Suppressor macrophage (primary cell): ENCODE measurements around the gene RHOBTB1.

Experiments used
- DNase-seq, 4 experiments: peaks; one replicate each; pipeline ENCODE4 v3.0.0-alpha.2; 2020 to 2022

Gene RHOBTB1

DNA sequence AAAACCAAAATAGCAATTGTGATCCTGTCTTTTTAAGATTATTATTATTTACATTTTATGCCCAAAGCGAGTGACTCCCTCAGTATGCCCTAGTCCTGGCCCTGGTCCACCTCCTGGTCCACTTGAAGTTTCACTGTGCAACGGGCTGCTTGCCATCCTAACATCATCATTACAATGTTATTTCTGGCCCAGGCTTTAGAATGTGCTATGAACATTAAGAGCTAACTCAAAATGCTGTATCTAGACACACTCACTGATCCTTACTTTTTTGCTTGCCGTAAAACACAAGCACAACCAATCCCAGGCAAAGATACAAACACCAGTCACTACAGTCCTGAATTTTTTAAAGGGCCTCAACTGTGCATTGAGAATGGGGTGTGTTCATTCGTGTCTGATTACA, 38.4 kb downstream of the RHOBTB1 start:
- no peak for DNase-seq

DNA sequence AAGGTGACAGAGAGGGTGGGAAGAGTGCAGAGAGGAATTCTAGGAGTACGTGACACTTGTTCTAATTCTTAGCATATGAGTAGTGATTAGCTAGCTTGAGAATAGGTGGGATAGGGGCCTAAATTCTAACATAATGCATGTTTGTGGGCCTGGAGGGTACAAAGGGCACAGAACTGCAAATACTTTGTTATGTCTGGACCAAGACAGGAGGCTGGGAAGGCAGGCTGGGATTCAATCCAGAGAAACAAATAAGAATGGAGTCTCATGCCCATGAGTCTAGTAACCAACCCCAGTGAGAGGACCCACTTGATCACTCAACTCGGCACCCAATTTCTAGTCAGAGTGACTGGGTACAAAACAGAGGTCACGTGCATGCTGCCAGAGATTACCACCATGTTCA, 40.9 kb downstream of the RHOBTB1 start:
- DNase-seq: no peak

DNA sequence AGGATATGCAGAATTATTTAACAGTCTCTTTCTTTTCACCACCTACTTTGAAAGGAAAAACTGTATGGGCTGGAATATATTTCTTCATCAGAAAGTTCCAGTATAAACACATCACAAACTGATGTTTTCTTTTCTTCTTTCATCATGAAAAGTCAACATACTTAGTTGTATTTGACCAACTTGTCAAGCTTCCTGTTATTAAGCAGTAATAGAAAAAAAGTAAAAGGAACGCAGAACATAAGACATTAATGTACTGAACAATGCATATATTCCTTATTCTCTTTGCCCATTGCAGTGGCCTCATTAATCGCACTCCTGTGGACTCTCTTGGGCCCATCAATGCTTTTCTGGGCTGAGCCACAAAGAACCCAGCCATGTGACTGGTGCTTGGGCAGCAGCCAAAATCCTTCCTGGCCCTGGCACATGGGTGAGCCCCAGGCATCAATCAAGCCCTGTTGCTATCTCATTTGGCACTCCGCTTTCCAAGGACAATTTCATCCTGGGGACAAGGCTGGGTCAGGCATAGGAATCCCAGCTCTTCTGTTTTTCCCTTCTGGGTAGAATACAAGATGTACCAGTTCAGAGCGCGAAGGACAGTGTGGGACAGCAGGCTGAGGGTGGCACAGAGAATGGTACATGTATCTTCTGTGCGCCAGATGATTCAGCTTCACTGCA, 42.3 kb downstream of the RHOBTB1 start:
- no peak for DNase-seq

DNA sequence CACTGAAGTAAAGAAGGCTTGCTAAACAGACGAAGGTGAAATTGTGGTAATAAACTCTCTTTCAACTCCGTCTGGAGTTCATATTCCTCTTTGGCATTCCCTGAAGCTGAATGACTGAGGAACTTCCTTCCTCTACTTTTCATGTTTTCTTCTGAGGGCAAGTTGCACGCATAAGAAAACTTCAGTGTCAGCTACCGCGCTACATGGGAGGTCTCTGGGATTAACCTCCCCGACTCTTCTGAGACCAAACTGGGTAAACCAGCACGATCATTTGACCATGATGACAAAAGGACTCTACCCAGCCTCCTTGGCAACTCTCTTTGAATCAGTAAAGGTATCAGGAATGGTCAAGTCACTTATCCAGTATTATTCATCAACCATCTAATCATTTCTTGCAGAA, 44.7 kb downstream of the RHOBTB1 start:
- DNase-seq: no peak

DNA sequence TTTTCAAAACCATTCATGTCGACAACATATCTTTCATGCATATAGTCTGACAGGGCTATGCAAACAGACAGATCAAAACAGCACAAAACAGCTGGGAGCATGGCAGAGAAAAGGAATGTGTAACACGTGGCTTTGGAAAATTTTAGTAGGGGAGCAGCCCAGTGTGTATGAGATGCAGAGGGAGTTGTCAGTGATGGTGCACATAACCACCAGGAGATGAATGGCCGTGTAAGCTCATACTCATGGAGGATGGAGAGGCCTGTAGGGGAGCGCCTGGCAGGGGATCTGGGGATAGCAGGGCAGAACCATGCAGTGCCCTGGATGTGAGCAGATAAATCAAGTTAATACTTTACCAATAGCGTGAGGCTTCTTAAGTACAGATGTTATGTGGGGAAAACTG, 45.7 kb downstream of the RHOBTB1 start:
- DNase-seq: no peak

DNA sequence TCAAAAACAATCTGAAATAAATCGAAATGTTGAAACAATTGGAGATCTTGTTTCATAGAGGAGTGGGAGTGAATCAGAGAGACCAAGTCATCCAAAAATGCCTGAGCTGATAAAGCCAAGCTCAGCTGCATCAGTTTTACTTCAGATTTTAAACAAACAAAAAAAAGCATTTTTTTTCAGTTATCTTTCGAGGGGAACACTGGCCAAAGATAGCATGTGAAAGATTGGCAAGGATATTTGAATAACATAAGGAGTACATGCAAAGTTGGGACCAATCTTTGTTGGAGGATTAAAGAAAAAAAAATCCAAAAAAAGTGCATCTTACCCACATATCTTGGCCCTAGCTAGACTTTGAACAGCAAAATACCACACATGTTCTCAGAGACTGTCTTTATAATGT, 47.2 kb downstream of the RHOBTB1 start:
- no peak for DNase-seq

DNA sequence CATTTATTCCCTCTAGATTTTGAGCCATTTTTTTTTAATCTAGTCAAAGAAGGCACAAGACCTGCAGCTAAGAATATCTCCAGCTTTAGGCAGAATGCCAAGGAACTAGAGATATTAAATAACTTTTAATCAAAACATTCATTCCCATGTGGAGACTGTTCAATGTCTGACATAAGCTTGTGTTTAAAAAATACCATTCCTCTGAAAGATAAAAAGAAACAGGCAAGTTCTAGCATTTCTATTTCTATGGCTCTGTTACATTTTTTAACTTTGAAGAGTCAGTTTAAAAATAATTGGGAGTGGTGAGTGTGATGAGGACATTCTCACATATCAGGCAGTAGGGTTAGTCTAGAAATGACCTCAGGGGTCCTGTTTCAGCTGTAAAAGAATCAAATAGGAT, 48.0 kb downstream of the RHOBTB1 start:
- DNase-seq: no peak

DNA sequence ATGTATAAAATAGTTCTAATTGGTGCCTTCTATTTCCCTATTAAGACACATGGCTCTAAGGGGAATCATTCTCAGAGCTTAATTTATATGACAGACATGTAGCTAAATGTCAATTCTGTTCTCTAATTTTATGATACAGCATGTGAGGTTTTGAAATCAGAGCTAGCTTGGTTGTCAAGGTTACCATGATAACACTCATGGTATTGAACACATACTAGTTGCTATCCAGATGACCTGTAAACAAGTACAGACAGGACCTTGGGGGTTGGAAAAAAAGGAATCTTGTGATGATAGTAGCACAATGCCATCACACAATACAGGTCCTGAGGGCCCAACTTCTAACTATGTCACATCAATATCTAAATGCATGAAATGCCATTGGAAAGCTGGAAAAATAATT, 49.2 kb downstream of the RHOBTB1 start:
- DNase-seq: no peak

DNA sequence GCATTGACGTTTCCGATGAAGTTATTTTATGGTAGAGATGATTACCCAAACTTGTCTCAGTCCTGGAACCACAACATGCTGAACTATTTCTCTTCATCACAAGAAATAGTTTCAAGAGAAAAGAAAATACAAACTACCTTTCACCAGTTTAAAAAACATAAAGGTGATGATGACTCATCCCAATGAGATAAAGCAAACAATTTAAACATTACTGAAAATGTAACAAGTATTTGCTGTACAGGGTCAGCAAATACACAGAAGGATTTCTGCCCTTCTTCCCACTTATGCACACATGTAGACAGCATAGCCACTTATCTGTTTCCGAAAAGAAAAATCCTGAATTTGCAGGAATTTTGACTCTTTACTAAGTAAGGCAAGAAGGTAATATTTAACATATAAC, 50.8 kb downstream of the RHOBTB1 start:
- DNase-seq: no peak

DNA sequence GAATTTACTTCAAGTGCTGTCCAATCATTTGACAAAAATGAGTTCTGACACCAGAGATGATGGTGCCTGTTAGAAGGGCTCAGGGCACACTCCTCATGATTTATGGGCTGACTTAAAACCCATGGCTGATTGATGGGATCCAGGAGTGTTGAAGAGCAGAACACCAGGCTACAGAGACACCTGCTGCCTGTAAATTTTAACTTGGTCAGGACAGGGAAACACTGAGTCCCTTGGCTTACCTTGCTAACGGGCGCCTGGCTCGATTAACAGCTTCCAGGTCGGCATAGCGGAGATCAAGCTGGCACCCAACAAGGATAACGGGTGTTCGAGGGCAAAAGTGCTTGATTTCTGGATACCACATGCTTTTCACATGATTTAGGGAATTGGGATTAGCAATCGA, 51.4 kb downstream of the RHOBTB1 start:
- no peak for DNase-seq

DNA sequence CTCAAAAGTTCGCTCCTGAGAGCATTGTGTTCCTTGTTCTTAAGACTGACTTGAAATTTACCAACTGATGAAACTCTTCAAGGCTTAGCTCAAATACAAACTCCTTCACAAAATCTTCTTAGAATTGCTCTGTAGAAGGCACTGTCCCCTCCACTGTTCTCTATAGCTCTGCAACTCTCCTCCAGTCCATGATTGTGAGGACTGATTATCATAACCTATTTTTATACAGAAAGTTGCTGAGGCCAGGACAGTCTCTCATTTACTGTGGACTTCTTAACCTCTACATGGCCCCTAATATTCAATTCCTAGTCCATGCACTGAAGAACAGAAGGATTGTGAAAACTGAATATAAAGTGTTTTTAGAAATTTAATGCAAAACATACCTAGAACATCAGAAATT, 53.2 kb downstream of the RHOBTB1 start:
- no peak for DNase-seq

DNA sequence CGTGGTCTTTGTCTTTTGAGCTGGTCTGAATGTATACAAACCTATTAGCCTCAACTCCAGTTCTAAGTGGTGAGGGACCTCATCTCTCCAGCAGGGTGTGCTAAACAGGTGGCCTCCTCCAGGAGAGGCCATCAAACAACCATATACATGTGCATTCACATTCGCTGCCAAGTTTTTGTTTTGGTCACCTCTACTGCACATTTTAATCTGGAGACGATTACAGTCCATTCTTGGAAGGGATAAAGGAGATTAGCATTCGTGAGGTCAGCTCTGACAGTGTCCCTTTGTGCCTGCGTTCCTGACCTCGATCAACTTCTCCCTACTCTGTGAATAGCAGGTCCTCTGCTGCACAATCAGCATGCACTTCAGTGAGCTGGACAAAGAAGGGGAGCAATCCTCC, 60.8 kb downstream of the RHOBTB1 start:
- DNase-seq: peak in 3 of 4 experiments; percentile 13 to 26 (median 19)

DNA sequence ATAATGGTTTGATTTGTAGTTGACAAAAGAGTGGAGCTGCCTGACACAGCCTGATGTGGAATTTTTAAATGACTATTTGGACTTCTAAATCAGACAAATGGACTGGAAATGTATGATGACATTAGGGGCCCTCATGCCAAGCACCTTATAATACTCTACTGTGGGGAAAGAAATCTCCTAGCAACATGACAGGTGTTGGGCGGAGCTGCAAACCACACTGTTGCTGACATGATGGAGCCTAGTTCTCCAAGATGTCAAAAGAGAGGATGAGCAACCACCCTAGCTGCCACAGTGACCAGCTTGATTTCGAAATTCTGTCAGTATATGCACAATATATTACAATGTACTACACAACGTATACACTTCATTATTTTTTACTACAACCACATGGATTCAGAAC, 65.8 kb downstream of the RHOBTB1 start:
- DNase-seq: peak; percentile 1 to 36 (median 28)

DNA sequence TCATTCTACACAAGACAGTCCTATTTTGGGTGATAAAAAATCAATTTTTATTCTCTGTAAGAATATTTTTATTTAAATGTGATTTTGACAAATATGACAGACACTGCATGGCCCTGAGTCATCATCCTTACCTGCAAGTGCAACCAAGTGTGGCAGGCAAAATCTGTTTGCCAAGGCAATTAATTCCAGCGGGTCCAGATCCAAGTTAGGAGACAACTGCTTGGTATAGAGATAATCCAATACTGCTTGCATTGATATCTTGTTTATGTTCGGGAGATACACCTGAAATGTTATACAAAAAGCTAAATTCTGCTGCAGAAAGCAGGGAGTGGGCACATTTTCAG, 66.2 kb downstream of the RHOBTB1 start:
- DNase-seq: no peak

DNA sequence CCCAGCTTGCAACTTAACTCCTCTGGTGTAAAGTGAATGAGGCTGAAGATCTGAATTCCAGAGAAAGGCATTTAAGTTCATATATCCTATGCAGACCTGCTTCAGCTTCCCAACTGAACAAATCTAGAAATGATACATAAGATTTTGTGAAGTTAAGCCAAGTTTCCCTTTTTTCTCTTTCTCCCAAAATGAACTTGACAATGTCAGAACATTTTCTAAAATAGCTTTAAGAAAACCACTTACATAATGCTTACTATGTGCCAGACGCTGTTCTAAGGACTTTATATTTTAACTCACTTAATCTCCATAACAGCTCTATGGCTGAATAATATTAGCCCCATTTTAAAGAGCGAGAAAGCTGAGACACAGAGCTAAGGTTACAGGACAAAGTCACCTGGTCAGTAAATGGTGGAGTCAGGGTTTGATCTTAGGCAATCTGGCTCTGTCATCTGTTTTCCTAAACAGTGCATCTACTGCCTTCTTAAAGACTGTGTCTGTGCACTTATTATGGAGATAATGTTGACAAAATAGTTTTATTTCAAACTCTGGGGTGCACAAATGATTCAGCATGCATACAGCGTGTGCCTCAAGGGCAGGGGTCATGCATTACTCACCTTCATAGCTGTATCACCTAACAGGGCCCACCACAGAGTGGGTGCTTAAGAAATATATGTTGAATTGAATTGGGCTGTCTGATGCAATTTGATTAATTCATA, 66.8 kb downstream of the RHOBTB1 start:
- no peak for DNase-seq

DNA sequence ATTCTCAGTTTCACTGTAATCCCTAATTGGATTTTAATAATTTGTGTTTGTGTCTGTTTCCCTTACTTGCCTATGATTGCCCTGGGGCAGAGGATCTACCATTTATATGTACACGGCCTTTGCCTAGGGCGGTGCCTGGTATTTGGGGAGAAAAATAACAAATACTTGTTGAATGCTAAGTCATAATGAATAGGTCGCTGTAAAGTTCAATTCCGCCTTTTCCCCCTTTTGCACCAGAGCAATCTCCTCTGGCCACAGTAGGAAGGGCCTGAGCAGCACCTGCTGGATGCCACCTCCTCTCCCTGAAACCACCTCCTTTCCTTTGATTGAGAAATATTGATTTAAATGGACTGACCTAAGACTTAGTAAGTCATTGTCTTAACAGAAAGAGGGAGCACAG, 70.2 kb downstream of the RHOBTB1 start:
- DNase-seq: no peak

DNA sequence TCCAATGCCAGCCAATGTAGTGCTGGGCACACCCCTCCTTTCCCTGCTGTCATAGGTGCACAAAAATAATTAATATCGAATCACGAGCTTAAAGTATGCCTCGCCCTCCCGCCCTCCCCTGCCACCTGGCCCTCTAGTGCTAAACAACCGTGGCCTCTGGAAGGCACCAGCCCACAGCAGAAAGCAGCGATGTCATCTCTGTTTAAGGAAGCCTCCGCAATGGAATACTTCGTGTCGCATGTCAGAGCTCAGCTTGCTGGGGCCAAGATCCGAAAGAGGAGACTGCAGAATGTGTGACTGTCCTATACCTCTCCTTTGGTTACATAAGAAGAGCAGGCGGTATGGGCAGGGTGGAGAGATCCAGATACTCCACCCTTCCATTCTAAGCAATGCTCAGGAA, 71.5 kb downstream of the RHOBTB1 start:
- DNase-seq: no peak

DNA sequence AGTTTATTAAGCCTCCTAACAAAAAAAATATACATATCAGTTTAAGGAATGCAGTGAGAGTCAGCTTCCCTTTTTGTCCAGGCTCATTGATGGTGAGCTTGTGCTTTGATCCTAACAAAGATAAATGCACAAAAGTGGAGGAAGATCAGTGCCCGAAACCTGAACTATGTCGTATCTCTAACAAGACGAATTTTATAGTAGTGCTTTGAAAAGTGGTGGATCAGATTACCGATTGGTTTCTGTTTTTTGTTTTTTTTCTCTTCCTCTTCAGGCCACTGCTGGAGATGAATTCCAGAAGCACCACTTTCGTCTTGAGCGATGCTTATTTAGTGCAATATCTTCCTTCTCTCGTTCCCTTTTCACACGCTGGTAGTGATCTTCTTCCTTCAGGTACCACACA, 72.8 kb downstream of the RHOBTB1 start:
- DNase-seq: no peak

DNA sequence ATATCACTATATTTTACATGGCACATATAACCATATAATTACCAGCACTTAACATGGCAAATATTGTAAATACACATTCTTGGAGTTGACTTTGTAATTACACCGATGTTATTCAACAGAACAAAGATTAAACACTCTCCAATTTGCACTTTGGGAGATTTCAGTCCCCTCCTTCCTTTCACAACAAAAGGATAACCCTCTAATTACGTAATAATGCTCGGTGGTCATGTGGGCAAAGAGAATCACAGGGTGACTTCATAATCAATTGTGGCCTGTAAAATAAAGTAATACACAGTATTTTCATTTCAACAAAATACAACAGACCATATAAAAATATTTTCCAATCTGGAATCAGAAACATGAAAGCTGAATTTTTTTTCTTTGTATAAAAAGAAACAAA, 73.2 kb downstream of the RHOBTB1 start:
- no peak for DNase-seq

DNA sequence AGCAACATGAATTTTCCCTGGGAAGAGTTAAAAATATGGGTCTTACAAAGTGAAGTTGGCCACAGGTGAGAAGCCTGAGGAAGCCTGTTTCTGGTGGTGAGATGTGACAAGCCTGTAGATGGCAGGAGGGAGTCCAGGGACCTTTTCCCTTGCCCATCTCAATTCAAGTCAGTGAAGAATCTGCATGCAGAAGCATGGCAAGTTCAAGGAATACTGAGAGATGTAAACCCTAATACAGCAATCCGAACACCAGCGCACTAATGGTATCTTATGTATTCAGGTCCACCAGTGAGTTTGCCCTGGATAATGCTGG, 73.6 kb downstream of the RHOBTB1 start:
- no peak for DNase-seq

DNA sequence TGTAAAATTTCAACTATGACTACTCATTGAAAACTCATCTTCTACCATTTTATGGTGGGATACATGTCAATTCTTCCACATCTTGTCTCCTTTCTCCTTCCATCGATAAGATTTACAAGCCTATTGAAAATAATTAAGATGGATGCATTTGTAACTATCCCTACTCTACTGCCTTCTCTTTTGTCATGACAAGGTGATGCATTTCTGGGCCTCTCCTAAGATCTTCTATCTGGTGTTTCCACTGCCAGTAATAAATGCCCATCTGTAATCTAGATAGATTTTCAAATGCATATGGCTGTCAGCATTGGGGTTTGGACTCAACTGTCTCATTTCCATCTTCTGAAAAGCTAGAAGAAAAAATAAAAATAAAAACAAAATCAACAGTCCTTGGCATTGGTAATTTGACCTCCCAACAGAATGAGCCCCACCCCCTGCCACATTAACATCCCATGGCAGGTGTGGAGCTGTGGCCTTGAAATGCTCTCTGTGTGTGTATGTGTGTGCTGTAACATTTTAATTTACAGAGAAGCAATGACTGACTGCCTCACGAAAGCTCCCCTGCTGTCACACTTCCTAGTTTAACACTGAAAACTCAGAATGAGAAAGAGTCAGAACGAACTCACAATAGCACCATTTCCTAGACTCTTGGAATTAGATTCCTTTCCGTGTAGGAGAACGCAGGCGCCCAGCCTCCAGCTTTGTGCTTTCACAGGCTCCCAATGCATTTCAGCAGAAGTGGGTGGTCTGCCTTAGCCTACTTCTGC, 74.2 kb downstream of the RHOBTB1 start:
- DNase-seq: no peak

DNA sequence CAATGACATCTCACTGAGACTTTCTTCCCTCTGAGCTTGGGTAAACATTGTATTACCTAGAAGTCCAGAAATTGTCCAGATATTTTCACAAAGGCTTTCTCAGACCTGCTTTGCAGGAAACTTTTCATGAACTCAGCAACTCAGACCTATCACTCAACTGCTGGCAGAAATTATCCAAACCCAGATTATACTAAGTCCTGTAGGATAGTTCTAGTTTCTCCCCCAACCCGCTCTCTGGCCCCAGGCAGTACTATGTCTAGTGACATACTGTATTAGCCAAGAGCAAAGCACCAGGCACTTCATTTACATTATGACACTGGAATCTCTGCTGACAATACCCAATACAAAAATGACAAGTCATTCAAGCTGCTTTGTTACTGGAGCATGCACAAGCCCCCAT, 75.0 kb downstream of the RHOBTB1 start:
- DNase-seq: no peak

DNA sequence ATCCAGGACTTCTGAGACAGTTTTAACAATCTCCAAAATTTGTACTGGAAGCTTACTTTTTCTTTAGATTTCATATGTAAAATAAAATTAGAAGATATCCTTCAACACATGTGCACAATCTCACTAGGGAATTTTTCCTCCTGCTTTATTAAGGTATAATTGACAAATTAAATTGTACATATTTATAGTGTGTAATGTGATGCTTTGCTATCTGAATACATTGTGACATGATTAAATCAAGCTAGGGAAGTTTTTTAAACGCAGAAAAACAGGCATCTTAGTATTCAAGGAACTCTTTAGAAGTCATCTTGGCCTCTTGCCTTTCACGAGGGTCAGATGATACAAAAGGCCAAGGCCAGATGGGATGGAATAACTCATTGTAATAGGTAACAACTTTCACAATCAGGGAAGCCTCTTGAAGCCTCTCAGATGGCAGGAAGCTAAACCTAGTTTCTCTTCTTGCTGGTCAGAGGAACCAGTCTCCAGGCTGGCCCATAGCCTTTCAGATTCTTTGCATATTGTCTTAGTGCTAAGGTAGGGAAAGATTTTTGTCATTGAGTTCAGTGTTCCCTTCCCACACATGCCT, 78.7 kb downstream of the RHOBTB1 start:
- no peak for DNase-seq

DNA sequence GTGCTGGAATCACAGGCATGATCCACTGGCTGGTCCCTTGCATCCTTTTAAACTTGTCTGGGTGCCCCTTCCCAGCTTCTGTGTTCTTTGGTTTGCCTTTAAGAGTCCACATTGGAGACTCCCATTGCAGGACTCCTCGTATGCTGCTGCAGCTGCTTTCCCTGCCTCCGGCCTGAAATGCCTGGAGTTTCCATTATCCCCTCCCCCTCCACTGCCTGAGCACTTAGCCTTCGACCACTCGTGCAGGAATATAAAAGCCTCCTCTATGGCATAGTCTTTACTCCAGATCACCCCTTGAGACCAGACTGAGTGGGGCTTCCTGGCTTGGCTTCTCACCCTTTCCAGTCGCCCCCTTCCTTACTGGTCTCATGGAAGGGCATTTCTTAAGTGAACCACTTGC, 80.2 kb downstream of the RHOBTB1 start:
- DNase-seq: no peak
